ENCODE results near the gene INTS6.

- TF ChIP-seq ZNF512 (CRISPR knock-in tag; IDR thresholded peaks at IDR 0.05; ENCODE audit: borderline replicate concordance) (no peak), CTCF (IDR thresholded peaks at IDR 0.05) (no peak)
Observed at GRCh38 chr13:51360489-51360888, 92.3 kb downstream of the INTS6 start.
